SK-N-SH treated with all-trans-retinoic acid at 6 μM for 48 hours (cell line): Measurements from ENCODE around the gene KLK10.
"Not testable (repeated sequence)": the region's sequence is repeated elsewhere in the genome, so short reads cannot be mapped to it uniquely, and the experiment has no call there.

ENCODE experiments used
- ATAC-seq: fragments of 200-7000 bp; cut with Tn5 transposase; 3 replicates; pipeline ENCODE4 v1.9.1; 2020; ENCODE audit warnings: mild to moderate bottlenecking, moderate library complexity
- BACH2 ChIP-seq: fragments of 250-450 bp; sonication (Bioruptor Pico); IDR thresholded peaks from 2 replicates; pipeline ENCODE4 v1.9.0; 2021; ENCODE audit warnings: mild to moderate bottlenecking, borderline replicate concordance
- CSDC2 ChIP-seq: fragments of 250-450 bp; sonication (Bioruptor Pico); IDR thresholded peaks from 2 replicates; pipeline ENCODE4 v1.5.0; 2020; ENCODE audit warnings: mild to moderate bottlenecking, moderate library complexity
- ESRRG ChIP-seq: fragments of 250-450 bp; sonication (Bioruptor Pico); IDR thresholded peaks from 2 replicates; pipeline ENCODE4 v1.6.1; 2021; ENCODE audit warnings: mild to moderate bottlenecking
- ISL1 ChIP-seq: fragments of 250-450 bp; sonication (Bioruptor Pico); IDR thresholded peaks from 2 replicates; pipeline ENCODE4 v2.1.2; 2022; ENCODE audit warnings: mild to moderate bottlenecking, moderate library complexity
- PPARA ChIP-seq: fragments of 250-450 bp; sonication (Bioruptor Pico); IDR thresholded peaks from 2 replicates; pipeline ENCODE4 v1.5.0; 2020; ENCODE audit warnings: mild to moderate bottlenecking, borderline replicate concordance
- RARB ChIP-seq: fragments of 250-450 bp; sonication (Bioruptor Pico); IDR thresholded peaks from 2 replicates; pipeline ENCODE4 v1.8.0; 2021; ENCODE audit warnings: mild to moderate bottlenecking, moderate library complexity
- SNAI2 ChIP-seq: fragments of 250-450 bp; sonication (Bioruptor Pico); IDR thresholded peaks from 2 replicates; pipeline ENCODE4 v1.5.0; 2020; ENCODE audit warnings: mild to moderate bottlenecking, moderate library complexity
- TCF4 ChIP-seq: fragments of 250-450 bp; sonication (Bioruptor Pico); IDR thresholded peaks from 2 replicates; pipeline ENCODE4 v1.8.0; 2021; ENCODE audit warnings: mild to moderate bottlenecking, moderate library complexity, borderline replicate concordance
- ZFP3 ChIP-seq: fragments of 250-450 bp; sonication (Bioruptor Pico); IDR thresholded peaks from 2 replicates; pipeline ENCODE4 v1.5.0; 2020; ENCODE audit warnings: mild to moderate bottlenecking, moderate library complexity
- ZNF565 ChIP-seq: fragments of 450-650 bp; formaldehyde crosslinking; conservative IDR thresholded peaks from 2 replicates; pipeline ENCODE4 v1.5.0; 2020; ENCODE audit warnings: low read depth, mild to moderate bottlenecking, moderate library complexity
- ZNF8 ChIP-seq: fragments of 450-650 bp; formaldehyde crosslinking; IDR thresholded peaks from 2 replicates; pipeline ENCODE4 v1.5.0; 2020; ENCODE audit warnings: mild to moderate bottlenecking, moderate library complexity
- TF ChIP-seq, protein P1 (sequence below): fragments of 250-450 bp; sonication (Bioruptor Pico); IDR thresholded peaks from 2 replicates; pipeline ENCODE4 v1.5.1; 2021; ENCODE audit warnings: mild to moderate bottlenecking, moderate library complexity
- TF ChIP-seq, protein P2 (sequence below): fragments of 250-450 bp; sonication (Bioruptor Pico); IDR thresholded peaks from 2 replicates; pipeline ENCODE4 v1.5.0; 2020; ENCODE audit warnings: mild to moderate bottlenecking, moderate library complexity
- TF ChIP-seq, protein P3 (sequence below): fragments of 250-450 bp; sonication (Bioruptor Pico); IDR thresholded peaks from 2 replicates; pipeline ENCODE4 v1.8.0; 2021; ENCODE audit warnings: low read depth, mild to moderate bottlenecking, moderate library complexity, borderline replicate concordance
- TF ChIP-seq, protein P4 (sequence below): fragments of 250-450 bp; sonication (Bioruptor Pico); IDR thresholded peaks from 2 replicates; pipeline ENCODE4 v1.8.0; 2020; ENCODE audit warnings: mild to moderate bottlenecking, moderate library complexity, borderline replicate concordance

KLK10 gene

DNA sequence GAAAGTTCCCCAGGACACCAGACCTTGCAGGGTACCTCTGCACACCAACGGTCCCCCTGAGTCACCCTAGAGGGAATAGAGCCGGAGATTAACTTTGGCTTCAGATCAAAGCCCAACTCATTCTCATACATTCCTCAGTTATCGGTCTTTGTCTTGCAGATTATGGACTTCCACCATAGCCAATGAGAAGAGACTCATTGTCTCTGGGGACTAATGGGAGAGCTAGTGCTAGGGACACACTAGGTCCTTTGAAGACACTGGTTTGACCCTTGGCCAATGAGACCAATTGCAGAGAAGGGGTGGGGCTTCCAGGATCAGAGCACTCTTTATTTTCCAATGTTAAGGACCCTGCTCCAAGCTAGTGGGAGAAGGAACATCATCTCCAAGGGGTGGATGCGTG lies 41.9 kb downstream of the KLK10 start (continued):
- TF ChIP-seq PPARA: no peak
- TF ChIP-seq TCF4 (CRISPR knock-in tag): no peak
- TF ChIP-seq ESRRG (CRISPR knock-in tag): no peak
- TF ChIP-seq, protein P1, sequence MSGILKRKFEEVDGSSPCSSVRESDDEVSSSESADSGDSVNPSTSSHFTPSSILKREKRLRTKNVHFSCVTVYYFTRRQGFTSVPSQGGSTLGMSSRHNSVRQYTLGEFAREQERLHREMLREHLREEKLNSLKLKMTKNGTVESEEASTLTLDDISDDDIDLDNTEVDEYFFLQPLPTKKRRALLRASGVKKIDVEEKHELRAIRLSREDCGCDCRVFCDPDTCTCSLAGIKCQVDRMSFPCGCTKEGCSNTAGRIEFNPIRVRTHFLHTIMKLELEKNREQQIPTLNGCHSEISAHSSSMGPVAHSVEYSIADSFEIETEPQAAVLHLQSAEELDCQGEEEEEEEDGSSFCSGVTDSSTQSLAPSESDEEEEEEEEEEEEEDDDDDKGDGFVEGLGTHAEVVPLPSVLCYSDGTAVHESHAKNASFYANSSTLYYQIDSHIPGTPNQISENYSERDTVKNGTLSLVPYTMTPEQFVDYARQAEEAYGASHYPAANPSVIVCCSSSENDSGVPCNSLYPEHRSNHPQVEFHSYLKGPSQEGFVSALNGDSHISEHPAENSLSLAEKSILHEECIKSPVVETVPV (CRISPR knock-in tag): no peak

DNA sequence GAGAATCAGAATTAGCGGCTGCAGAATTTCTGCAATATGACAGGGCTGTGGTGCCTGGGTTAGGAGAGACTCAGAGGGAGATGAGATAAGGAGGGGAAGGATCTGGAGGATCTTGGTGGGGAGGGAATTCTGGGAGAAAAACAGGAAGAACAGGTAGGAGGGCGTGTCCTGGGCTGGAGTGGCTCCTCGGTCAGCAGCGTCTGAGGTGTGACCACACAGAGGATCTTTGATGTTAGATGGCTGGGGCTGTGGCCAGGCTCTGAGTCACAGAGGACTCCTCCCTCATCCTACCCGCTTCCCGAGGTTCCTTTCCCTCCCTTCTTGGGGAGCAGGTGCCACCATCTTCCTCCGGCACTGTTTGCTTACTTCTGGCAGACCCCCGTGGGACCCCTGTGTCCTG lies 43.7 kb downstream of the KLK10 start:
- TF ChIP-seq ZFP3 (no peak), ZNF8 (CRISPR knock-in tag) (no peak)
- ATAC-seq: no peak

DNA sequence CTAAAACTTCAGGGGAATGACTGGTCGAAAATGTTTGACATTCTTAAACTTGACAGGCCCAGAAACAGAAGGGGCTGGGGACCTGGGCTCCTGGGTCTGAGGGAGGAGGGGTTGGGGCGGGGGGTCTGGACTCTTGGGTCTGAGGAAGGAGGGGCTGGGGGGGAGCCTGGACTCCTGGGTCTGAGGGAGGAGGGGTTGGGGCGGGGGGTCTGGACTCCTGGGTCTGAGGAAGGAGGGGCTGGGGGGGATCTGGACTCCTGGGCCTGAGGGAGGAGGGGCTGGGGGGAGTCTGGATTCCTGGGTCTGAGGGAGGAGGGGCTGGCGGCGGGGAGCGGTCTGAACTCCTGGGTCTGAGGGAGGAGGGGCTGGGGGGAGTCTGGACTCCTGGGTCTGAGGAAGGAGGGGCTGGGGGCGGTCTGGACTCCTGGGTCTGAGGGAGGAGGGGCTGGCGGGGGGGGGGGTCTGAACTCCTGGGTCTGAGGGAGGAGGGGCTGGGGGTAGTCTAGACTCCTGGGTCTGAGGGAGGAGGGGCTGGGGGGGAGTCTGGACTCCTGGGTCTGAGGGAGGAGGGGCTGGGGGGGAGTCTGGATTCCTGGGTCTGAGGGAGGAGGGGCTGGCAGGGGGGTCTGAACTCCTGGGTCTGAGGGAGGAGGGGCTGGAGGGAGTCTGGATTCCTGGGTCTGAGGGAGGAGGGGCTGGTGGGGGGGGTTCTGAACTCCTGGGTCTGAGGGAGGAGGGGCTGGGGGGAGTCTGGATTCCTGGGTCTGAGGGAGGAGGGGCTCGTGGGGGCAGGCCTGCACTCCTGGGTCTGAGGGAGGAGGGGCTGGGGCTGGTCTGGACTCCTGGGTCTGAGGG lies 44.6 kb downstream of the KLK10 start:
- ATAC-seq: no peak
- TF ChIP-seq, protein P1 (CRISPR knock-in tag): no peak
- TF ChIP-seq ISL1 (CRISPR knock-in tag) (no peak), BACH2 (CRISPR knock-in tag) (no peak), ZNF8 (CRISPR knock-in tag) (no peak)
- TF ChIP-seq, all 23 proteins: peak for 0

DNA sequence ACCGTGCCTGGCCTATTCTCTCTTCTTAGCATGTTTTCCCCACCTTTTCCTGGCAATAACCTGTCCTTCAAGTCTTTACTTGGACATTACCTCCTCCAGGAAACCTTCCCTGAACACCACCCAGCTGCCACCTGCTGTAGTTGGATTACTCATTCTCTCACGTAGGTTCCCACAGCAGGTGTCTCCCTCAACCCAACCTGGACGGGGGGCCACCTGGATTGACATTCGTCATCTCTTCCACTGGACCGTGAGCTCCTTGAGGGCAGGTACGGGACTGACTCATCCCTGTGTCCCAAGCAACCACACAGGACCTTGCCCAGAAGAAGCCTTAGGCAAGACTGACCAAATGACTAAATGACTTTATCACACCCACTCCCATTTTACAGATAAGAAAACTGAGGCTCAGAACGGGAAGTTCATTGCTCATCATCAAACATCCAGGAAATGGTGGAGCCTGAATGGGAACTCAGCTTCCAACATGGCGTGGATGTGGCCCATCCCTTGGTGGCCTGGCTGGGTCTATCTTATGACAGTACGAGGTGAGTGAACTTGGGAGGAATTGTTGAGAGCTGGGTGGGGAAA lies 46.6 kb downstream of the KLK10 start:
- no peak for TF ChIP-seq ESRRG (CRISPR knock-in tag)
- no peak for TF ChIP-seq TCF4 (CRISPR knock-in tag)
- no peak for TF ChIP-seq PPARA
- TF ChIP-seq, protein P2, sequence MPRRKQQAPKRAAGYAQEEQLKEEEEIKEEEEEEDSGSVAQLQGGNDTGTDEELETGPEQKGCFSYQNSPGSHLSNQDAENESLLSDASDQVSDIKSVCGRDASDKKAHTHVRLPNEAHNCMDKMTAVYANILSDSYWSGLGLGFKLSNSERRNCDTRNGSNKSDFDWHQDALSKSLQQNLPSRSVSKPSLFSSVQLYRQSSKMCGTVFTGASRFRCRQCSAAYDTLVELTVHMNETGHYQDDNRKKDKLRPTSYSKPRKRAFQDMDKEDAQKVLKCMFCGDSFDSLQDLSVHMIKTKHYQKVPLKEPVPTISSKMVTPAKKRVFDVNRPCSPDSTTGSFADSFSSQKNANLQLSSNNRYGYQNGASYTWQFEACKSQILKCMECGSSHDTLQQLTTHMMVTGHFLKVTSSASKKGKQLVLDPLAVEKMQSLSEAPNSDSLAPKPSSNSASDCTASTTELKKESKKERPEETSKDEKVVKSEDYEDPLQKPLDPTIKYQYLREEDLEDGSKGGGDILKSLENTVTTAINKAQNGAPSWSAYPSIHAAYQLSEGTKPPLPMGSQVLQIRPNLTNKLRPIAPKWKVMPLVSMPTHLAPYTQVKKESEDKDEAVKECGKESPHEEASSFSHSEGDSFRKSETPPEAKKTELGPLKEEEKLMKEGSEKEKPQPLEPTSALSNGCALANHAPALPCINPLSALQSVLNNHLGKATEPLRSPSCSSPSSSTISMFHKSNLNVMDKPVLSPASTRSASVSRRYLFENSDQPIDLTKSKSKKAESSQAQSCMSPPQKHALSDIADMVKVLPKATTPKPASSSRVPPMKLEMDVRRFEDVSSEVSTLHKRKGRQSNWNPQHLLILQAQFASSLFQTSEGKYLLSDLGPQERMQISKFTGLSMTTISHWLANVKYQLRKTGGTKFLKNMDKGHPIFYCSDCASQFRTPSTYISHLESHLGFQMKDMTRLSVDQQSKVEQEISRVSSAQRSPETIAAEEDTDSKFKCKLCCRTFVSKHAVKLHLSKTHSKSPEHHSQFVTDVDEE (CRISPR knock-in tag): no peak
- TF ChIP-seq, protein P3, sequence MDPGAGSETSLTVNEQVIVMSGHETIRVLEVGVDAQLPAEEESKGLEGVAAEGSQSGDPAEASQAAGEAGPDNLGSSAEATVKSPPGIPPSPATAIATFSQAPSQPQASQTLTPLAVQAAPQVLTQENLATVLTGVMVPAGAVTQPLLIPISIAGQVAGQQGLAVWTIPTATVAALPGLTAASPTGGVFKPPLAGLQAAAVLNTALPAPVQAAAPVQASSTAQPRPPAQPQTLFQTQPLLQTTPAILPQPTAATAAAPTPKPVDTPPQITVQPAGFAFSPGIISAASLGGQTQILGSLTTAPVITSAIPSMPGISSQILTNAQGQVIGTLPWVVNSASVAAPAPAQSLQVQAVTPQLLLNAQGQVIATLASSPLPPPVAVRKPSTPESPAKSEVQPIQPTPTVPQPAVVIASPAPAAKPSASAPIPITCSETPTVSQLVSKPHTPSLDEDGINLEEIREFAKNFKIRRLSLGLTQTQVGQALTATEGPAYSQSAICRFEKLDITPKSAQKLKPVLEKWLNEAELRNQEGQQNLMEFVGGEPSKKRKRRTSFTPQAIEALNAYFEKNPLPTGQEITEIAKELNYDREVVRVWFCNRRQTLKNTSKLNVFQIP: no peak
- no peak for TF ChIP-seq CSDC2 (CRISPR knock-in tag)
- no peak for TF ChIP-seq RARB (CRISPR knock-in tag)
- TF ChIP-seq SNAI2: no peak
- TF ChIP-seq, protein P4, sequence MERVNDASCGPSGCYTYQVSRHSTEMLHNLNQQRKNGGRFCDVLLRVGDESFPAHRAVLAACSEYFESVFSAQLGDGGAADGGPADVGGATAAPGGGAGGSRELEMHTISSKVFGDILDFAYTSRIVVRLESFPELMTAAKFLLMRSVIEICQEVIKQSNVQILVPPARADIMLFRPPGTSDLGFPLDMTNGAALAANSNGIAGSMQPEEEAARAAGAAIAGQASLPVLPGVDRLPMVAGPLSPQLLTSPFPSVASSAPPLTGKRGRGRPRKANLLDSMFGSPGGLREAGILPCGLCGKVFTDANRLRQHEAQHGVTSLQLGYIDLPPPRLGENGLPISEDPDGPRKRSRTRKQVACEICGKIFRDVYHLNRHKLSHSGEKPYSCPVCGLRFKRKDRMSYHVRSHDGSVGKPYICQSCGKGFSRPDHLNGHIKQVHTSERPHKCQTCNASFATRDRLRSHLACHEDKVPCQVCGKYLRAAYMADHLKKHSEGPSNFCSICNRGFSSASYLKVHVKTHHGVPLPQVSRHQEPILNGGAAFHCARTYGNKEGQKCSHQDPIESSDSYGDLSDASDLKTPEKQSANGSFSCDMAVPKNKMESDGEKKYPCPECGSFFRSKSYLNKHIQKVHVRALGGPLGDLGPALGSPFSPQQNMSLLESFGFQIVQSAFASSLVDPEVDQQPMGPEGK (CRISPR knock-in tag): no peak
- no peak for TF ChIP-seq ZNF565 (CRISPR knock-in tag)
- no peak for ATAC-seq

DNA sequence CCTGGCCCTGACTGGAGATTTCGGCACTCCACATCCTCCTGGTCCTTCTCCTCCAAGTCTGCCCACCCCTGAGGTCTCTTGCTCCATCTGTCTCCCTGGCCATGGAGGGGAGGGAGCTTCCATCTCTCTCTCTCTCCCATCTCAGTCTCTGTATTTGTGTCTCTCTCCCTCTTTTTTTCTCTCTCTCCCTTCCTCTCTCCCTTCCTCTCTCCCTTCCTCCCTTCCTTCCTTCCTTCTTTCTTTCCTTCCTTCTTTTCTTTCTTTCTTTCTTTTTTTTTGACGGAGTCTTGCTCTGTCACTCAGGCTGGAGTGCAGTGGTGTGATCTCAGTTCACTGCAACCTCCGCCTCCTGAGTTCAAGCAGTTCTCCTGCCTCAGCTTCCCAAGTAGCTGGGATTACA lies 49.7 kb downstream of the KLK10 start:
- not testable (repeated sequence) for ATAC-seq
